Motor neuron (in vitro differentiated cells): ENCODE data around the gene SP3. TPM values are rescaled to one million over a fixed set of nuclear protein-coding genes. Genes with fewer than 3 reads are reported as not detected.

Experiments
- ATAC-seq, 8 experiments: fragments of 200-7000 bp; cut with Tn5 transposase; replicated peaks in 6 of 8; 2 replicates each; pipeline ENCODE4 v1.8.0; 2021; ENCODE audit warnings: mild to moderate bottlenecking in 8 of 8, moderate library complexity in 8 of 8
- H3K27ac ChIP-seq, 2 donors: fragments of 250-450 bp; sonication (Bioruptor Pico); 2 replicates each; pipeline ENCODE4 v1.9.0; 2021; ENCODE audit warnings: antibody characterized with exemption in 2 of 2, mild to moderate bottlenecking in 2 of 2, moderate library complexity in 1 of 2
- H3K4me1 ChIP-seq, 2 donors: fragments of 250-450 bp; sonication (Bioruptor Pico); replicated peaks in 1 of 2; 2 replicates each; pipeline ENCODE4 v1.6.1; 2021; ENCODE audit warnings: antibody characterized with exemption in 2 of 2, mild to moderate bottlenecking in 2 of 2, moderate library complexity in 1 of 2
- H3K4me3 ChIP-seq, 5 donors: fragments of 250-450 bp; sonication (Bioruptor Pico); 2 replicates each; pipeline ENCODE4 v1.9.0; 2021; ENCODE audit warnings: antibody characterized with exemption in 5 of 5, mild to moderate bottlenecking in 5 of 5, moderate library complexity in 4 of 5
- WGBS, 10 experiments: fragments of 450-650 bp; shearing (Covaris generic); methylation state at CpG; one replicate each; pipeline ENCODE4 v1.0.0; 2022; 5-methylcytosine and 5-hydroxymethylcytosine counted together
- in situ Hi-C, 9 experiments: fragments of 400-800 bp; cut with MboI; loops; one replicate each; pipeline ENCODE4 v1.15.0; 2021; ENCODE audit warnings: low sequenced_read_pairs in 9 of 9, low pct_unique_long_range_greater_than_20kb in 2 of 9; ENCODE audit not compliant: unreplicated experiment in 9 of 9
- total RNA-seq, 8 experiments: library from RNA; unstranded; fragments of 300-600 nt; gene quantifications; 2 replicates each; pipeline versions ENCODE4 v1.2.3 to v1.2.4, GENCODE V29; 2022

The SP3 gene
- total RNA-seq, 8 experiments from 2014 or later, result 55.9 to 94.2 (median 70.9) TPM

DNA sequence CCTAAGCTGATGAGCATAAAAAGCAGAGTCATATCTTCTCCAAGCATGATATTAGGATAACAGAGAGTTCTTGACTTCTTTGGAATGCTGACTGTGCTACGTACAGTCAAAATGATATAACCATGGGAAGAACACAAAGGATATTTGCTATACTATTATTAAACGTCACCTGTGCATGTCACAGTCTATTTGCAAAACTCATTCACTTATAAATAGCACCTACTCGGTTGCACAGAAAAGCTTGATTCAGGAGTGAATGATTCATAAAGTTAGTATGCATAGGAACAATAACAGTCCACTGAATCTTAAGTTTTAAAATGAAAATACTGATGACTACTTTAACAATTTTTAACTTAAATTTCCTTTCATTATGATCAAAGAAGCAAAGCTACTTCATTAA lies 83.3 kb downstream of the SP3 start:
- Histone ChIP-seq H3K4me1 (peaks cover 0 to 2% of the 10 kb centered on the region in 2 donors), H3K4me3 (no peak overlapping the region), H3K27ac (no peak overlapping the region)
- 40 to 100% (median 80%) methylated on average over 1 to 3 of the region's 3 CpGs; no CpG with 5 or more reads in 1 of the 10 experiments for WGBS, 10 experiments
- in situ Hi-C loops, result no loop called here
- ATAC-seq, result no peak

DNA sequence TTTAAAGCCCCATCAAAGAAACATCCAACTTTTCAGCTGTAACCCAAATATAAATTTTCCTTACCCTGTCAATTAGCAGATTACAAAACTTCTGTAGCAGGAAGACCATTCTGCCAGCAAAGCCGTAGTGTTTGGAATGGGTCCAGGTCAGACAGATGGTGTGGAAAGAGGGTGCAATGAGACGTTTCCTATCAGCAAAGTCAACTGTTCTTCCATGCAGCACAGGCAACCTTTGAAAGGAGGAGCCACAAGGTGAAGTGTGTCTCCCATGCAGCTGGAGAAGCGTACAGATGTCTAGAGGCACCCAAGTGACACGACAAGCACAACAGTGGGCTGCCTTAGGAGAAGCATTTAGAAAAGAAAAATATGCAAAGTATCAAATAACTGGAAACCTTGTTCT lies 83.7 kb downstream of the SP3 start:
- 10 to 94% (median 87%) methylated on average over 2 to 4 of the region's 4 CpGs; no CpG with 5 or more reads in 3 of the 10 experiments for WGBS, 10 experiments
- Histone ChIP-seq H3K4me3 (no peak overlapping the region), H3K27ac (no peak overlapping the region), H3K4me1 (peaks cover 0 to 2% of the 10 kb centered on the region in 2 donors)
- in situ Hi-C loops, result no loop called here
- ATAC-seq, result no peak

DNA sequence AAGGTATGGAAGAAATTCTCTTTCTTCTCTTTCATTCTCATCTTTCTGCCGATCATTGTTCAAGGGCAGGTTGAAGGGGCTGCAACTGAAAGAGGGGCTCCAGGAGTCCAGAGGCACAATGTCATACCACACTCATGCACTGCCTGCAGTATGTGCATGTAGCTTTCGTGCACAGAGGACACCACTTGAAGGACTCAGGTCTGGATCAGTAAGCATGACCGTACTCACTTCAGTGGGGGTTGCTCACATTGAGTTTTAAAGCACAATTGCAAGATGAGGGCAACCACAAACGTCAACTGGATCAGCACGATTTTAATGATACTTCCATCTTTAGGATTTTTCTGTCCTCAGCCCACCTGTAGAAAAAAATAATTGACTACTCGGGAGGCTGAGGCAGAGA lies 84.6 kb downstream of the SP3 start:
- no peak for ATAC-seq
- in situ Hi-C loops, result no loop called here
- Histone ChIP-seq H3K27ac (no peak overlapping the region), H3K4me1 (peaks cover 0 to 2% of the 10 kb centered on the region in 2 donors), H3K4me3 (no peak overlapping the region)
- WGBS, 10 experiments, result 66 to 100% (median 89%) methylated on average over 1 to 6 of the region's 6 CpGs; no CpG with 5 or more reads in 2 of the 10 experiments

DNA sequence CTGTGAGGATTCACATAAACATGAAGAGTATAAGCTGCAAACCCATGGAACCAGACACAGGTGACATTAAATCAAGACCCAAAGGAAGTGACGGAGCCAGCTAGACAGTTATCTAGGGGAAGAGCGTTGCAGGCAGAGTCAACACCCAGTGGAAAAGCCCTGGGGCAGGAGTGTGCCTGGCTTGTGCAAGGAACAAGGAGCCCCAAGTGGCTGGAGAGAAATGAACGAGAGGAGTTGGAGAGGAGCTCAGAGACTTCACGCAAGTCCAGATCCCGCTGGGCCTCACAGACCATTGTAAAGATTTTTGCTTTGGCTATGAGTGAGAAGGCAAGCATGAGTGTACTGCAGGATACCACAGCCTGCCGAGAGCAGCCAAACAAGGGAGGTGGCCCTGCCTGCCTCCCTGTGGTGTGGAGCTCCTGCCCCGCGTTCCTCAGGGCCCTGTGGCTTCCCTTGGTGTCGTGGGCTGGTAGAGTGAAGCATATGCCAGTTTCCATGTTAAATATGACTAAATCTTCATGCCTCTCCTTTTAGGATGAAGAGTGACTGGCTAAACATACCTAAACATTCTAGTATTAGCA lies 88.2 kb downstream of the SP3 start:
- 83 to 100% (median 95%) methylated on average over 1 to 5 of the region's 9 CpGs; no CpG with 5 or more reads in 3 of the 10 experiments for WGBS, 10 experiments
- Histone ChIP-seq H3K4me1 (no peaks in the 10 kb centered on the region), H3K4me3 (no peak overlapping the region), H3K27ac (no peak overlapping the region)
- in situ Hi-C loops, result no loop called here
- ATAC-seq, result no peak

DNA sequence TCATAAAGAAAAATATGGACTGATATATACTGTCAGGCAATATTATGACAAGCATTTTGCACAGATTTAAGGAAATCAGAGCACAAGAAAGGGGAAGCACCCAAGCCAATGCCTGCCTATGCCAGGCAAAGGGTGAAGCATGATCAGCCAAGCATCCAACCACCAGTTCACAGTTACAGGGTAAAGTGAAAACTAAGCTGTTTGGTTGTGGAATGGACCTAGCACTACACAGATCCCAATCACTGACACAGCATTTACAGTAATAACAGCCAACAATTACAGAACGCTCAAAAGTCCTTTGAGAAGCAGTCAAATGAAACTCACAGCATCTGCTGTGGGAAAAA lies 90.3 kb downstream of the SP3 start:
- no peak overlapping the region for H3K27ac ChIP-seq
- H3K4me1 ChIP-seq, result no peaks in the 10 kb centered on the region
- WGBS, 10 experiments, result 71 to 100% (median 100%) methylated on average over 1 of the region's 1 CpG; no CpG with 5 or more reads in 2 of the 10 experiments
- in situ Hi-C loops, result no loop called here
- ATAC-seq, result no peak
- H3K4me3 ChIP-seq, result no peak overlapping the region

DNA sequence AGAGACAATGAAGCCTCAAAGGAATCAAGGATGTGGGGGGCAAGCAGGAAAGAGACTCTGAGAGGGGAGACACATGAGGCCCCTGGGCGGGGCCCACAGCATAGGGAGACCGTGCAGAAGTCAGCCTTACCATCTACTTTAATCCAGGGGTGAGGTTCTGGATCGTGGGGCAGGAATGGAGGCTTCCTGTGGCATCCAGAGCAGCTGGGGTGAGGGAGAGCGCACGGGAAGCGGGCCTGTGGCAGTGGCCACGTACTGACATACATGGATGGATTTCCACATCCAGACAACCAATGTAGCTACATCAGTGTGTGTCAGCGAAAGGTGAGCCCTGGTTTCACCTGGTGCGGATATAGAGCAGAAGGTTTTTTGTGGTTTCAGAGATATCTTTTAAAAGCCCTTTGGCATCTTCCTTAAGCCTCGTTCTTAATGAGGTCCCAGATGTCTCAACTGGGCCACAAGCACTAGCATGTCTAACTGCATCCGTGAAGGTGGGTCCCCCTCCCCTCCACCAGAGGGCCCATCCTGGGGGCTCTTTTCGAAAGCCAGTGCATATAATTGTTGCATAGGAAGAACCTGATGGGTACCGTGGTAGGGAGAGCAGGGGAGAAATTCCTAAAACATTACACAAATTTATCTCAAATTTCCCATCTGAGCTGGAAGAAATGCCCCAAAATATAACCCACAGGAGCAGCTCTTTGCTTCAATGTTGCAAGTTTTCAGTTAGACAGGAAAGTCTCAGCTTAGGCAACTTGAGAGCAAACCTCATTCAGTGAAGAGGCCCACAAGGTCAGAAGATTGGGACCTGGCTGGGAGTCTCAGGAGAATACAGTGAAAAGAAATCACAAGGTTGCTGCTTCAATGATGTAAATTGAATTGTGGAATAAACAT lies 90.9 kb downstream of the SP3 start:
- Histone ChIP-seq H3K4me3 (no peak overlapping the region), H3K27ac (no peak overlapping the region), H3K4me1 (peaks cover 0 to 4% of the 10 kb centered on the region in 2 donors)
- no peak for ATAC-seq
- WGBS, 10 experiments, result 53 to 100% (median 83%) methylated on average over 1 to 11 of the region's 13 CpGs
- in situ Hi-C loops, result no loop called here

DNA sequence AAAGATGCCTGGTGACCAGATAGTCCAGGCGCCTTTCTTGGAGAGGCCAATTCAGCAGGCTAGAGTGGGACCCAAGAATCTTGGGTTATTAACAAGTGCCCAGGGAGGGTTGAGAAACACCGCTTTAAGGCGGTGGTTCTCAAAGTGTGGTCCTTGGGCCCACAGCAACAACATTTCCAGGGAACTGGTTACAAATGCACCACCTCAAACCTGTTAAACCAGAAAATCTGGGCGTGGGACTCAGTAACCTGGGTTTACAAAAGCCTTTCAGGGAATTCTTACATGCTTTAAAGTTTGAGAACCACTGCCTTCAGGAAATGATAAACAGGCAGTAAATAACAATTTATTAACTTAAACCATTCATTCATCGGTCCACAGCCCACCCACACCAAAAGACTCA lies 92.5 kb downstream of the SP3 start:
- Histone ChIP-seq H3K27ac (no peak overlapping the region), H3K4me3 (no peak overlapping the region), H3K4me1 (peaks cover 0 to 8% of the 10 kb centered on the region in 2 donors)
- no peak for ATAC-seq
- WGBS, 10 experiments, result 60 to 100% (median 85%) methylated on average over 1 to 5 of the region's 5 CpGs; no CpG with 5 or more reads in 4 of the 10 experiments
- in situ Hi-C loops, result no loop called here

DNA sequence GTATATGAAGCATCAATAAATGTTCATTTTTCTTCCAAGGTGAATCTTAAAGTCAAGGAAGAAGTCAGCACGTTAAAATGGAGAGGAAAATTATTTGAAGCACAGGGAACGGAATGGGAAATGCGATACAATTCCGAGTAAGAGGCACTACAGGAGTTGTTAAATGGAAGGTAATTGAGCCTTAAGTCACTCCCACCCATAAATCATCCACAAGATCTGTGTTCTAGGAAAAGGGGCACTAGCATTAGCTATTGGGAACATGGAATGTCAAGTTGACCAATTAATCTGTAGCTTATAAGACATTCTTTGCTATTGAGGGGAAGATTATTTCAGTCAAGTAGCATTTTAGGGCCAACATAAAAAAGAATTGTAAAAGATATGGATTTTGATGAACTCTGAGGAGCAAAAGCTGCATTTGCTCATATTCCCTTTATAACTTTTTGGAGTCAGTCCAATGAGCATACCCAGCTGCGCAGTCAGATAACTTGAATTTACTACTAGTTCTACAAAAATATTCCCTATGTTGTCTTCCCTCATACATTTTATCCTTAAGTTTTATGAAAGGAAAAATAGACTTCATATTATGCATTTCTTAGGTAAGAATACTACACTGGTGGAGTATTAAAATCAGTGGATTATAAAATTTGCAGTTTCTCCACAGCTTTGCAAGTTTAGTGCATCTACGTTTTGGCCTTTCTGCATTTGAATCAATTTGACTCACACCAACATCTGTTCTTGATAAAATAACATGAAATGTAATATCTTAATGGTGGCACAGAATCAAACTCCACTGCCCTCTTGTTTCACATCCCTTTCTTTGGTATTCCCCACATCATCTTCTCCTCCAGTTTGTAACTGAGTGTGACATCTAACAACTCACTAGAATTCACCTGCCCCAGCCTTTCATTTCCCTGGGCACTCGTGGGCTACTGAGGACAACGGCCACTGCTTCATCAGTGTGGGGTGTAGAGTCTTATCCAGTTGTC lies 95.6 kb downstream of the SP3 start:
- no peak overlapping the region for H3K27ac ChIP-seq
- ATAC-seq, result peak in 2 of 8 experiments; percentile 21 to 41
- H3K4me3 ChIP-seq, result no peak overlapping the region
- WGBS, 10 experiments, result 52 to 82% (median 72%) methylated on average over 3 to 8 of the region's 8 CpGs; no CpG with 5 or more reads in 1 of the 10 experiments
- peaks cover 0 to 14% of the 10 kb centered on the region in 2 donors for H3K4me1 ChIP-seq
- in situ Hi-C loops, result no loop called here

DNA sequence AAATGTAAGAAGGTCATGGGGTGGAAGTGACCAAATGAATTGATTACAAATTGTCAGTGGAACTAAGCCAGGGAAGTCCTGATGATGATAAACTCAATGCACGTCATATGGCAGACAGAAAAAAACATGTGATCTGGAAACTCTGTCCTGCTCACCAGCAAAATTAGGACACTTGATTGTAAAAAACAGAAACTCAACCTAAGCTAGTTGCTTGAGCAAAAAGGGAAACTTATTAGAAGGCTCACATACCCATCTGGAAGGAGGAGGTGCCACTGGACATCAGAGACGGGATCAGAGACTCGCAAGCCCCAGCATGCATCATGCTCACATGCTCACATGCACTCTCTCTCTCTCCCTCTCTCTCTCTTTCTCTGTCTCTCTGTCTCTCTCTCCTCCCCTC lies 96.8 kb downstream of the SP3 start:
- 68 to 100% (median 90%) methylated on average over 1 to 3 of the region's 3 CpGs; no CpG with 5 or more reads in 3 of the 10 experiments for WGBS, 10 experiments
- no peak for ATAC-seq
- Histone ChIP-seq H3K4me3 (no peak overlapping the region), H3K27ac (no peak overlapping the region), H3K4me1 (peaks cover 0 to 14% of the 10 kb centered on the region in 2 donors)
- in situ Hi-C loops, result no loop called here

DNA sequence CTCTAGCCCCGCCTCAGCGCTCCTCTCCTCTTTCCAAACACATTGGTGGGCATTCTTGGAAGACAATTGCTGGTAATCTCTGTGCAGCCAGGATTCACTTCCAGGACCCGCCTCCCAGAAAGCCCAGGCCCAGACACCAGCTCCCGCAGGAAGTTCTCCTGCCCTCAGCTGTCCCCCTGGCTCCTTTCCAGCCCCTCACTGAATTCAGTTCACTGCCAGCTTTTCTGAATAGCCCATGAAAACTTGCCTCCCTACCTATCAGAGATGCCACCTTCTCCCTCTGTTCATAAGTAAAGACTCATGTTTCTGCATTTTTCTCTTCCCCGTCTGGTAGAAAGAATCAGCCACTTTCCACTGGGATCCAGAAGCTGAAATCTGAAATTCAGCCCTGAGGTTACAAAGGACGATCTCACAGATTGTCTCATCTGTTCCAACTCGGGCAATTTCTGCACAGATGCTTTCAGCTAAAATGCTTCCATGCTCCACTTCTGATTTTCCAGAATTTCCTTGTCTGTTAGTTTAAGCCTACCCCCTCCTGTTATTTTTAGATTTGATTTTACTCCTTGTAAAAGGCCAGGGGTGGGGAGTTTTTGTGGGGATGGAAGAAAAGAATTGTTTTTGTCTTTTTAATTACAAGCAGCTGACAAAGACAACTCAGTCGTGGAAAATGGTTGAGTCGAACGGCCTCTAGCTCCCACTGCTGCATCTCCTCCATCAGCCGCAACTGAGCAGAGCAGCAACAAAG lies 98.1 kb downstream of the SP3 start:
- H3K4me3 ChIP-seq, result no peak overlapping the region
- H3K27ac ChIP-seq, result no peak overlapping the region
- in situ Hi-C loops, result no loop called here
- peak in 1 of 8 experiments; percentile 72 for ATAC-seq
- H3K4me1 ChIP-seq, result peaks cover 0 to 14% of the 10 kb centered on the region in 2 donors
- 3 to 100% (median 73%) methylated on average over 1 to 11 of the region's 11 CpGs for WGBS, 10 experiments

DNA sequence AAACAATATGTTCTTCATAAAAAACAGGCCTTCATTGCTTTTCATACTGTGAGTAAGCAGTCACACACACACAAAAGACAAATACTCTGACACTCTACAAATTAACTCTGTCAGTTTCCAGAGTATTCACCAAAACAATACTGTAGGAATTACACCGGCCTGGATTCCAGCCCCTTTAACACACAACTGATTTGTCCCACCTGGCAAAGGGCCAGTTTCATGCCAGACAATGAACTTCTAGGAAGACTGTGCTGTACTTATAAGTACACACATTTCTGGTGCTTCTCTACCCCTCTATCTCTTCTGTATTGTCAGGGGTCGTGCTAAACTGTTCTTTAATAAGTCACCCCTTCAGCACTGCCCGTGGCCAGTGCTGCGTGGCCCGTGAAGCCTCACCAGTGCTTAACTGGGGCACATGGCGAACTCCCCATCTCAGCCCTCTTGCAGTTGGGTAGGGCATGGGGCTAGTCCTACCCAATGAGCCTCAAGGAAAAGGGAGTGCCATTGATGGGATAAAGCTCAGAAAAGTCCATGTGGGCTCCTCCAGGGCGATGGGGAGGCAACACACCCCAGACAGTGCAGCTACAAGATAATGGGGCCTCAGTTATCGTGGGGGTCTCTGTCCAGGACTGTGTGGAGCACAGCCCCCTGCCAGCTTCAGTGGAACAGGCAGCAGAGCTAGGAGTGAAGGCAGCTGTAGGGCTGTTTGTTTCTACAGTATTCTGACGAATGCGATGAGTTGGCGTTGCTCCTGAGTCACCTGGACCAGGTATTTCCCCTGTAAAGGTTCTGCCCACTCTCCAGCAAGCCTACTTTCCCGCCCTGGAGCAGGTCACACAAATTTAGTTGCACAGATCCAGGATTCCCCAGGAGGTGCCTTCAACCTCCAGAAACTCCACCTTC lies 99.0 kb downstream of the SP3 start:
- H3K4me1 ChIP-seq, result peaks cover 0 to 14% of the 10 kb centered on the region in 2 donors
- WGBS, 10 experiments, result 62 to 93% (median 83%) methylated on average over 2 to 9 of the region's 12 CpGs; no CpG with 5 or more reads in 2 of the 10 experiments
- H3K27ac ChIP-seq, result no peak overlapping the region
- in situ Hi-C loops, result no loop called here
- peak in 4 of 8 experiments; percentile 7 to 59 (median 16) for ATAC-seq
- H3K4me3 ChIP-seq, result no peak overlapping the region
